HL-60/S4 treated with retinoic acid at 250 ng/mL for 4 days and 3 days (cell line): ENCODE measurements around the gene TMEM234.

ENCODE experiments used
- in situ Hi-C: fragments of 300-500 bp; cut with MboI; formaldehyde crosslinking; loops from 2 replicates; pipeline ENCODE4 v1.7.0; 2022; ENCODE audit warnings: low sequenced_read_pairs

The TMEM234 gene

GRCh38 chr1:32201011-32201855, 20.9 kb downstream of the TMEM234 start:
- in situ Hi-C loops = no loop called here

GRCh38 chr1:32200226-32201010, 21.7 kb downstream of the TMEM234 start, which contains the start of gene CCDC28B:
CCDC28B (plus strand) TSS chr1:32200595; CDS start chr1:32201936, 1,341 bp downstream.
- in situ Hi-C loops = no loop called here

GRCh38 chr1:32199717-32200072, 22.5 kb downstream of the TMEM234 start:
- in situ Hi-C loops = no loop called here

- in situ Hi-C loops = no loop called here
These were observed 23.0 kb downstream of the TMEM234 start for GRCh38 chr1:32199043-32199716.

- in situ Hi-C loops = no loop called here
These were observed 23.7 kb downstream of the TMEM234 start for GRCh38 chr1:32198237-32199042.

- in situ Hi-C loops = no loop called here
These were observed 24.3 kb downstream of the TMEM234 start for GRCh38 chr1:32197837-32198236.

GRCh38 chr1:32197074-32197473, 25.1 kb downstream of the TMEM234 start:
- in situ Hi-C loops = no loop called here

- in situ Hi-C loops = no loop called here
These were observed 26.0 kb downstream of the TMEM234 start for GRCh38 chr1:32195972-32196823.

- in situ Hi-C loops = no loop called here
These were observed 26.6 kb downstream of the TMEM234 start for GRCh38 chr1:32195531-32195930.

- in situ Hi-C loops = no loop called here
These were observed 27.2 kb downstream of the TMEM234 start for GRCh38 chr1:32194984-32195383.

GRCh38 chr1:32192220-32192948, 29.8 kb downstream of the TMEM234 start:
- in situ Hi-C loops = no loop called here

GRCh38 chr1:32187850-32188249, 34.3 kb downstream of the TMEM234 start:
- in situ Hi-C loops = no loop called here

GRCh38 chr1:32186491-32186890, 35.7 kb downstream of the TMEM234 start:
- in situ Hi-C loops = no loop called here

GRCh38 chr1:32186077-32186476, 36.1 kb downstream of the TMEM234 start:
- in situ Hi-C loops = no loop called here

GRCh38 chr1:32184650-32185049, 37.5 kb downstream of the TMEM234 start:
- in situ Hi-C loops = no loop called here

- in situ Hi-C loops = no loop called here
These were observed 40.1 kb downstream of the TMEM234 start for GRCh38 chr1:32182060-32182459.

- in situ Hi-C loops = no loop called here
These were observed 40.6 kb downstream of the TMEM234 start for GRCh38 chr1:32181563-32181962.

- in situ Hi-C loops = no loop called here
These were observed 41.1 kb downstream of the TMEM234 start for GRCh38 chr1:32181065-32181464.
